Measurements from ENCODE around the gene PLK5.

The PLK5 gene

GRCh38 chr19:1569997-1570396 lies 46.1 kb downstream of the PLK5 start:
- H3K79me2 ChIP-seq (ENCODE audit: insufficient read depth, low read length), result peaks cover 22% of the 10 kb centered on the region
- no peaks in the 10 kb centered on the region for H3K9me2 ChIP-seq (replicated peaks; ENCODE audit: low read depth, low read length)
- no peak overlapping the region for H2AFZ ChIP-seq (ENCODE audit: low read length)
- no peaks in the 10 kb centered on the region for H3K27me3 ChIP-seq (ENCODE audit: insufficient read depth, low read length, poor library complexity, severe bottlenecking)
- H3K9ac ChIP-seq (ENCODE audit: low read depth, low read length, poor library complexity, severe bottlenecking), result no peak overlapping the region
- H3K4me2 ChIP-seq (ENCODE audit: low read depth, low read length, poor library complexity, severe bottlenecking), result no peak overlapping the region
- H3K4me3 ChIP-seq (ENCODE audit: low read length, poor library complexity, severe bottlenecking), result no peak overlapping the region
- no peak for TF ChIP-seq CTCF (conservative IDR thresholded peaks at IDR 0.05; ENCODE audit: low read length)
- no peak for TF ChIP-seq EZH2phosphoT487 (IDR thresholded peaks at IDR 0.05; ENCODE audit: borderline replicate concordance)
- peaks cover 4% of the 10 kb centered on the region for H4K20me1 ChIP-seq (ENCODE audit: insufficient read depth, low read length, poor library complexity, severe bottlenecking)
- H3F3A ChIP-seq (ENCODE audit: low read depth), result no peaks in the 10 kb centered on the region
- no peaks in the 10 kb centered on the region for H3K9me3 ChIP-seq (ENCODE audit: insufficient read depth, low read depth, low read length)
- H3K4me1 ChIP-seq (ENCODE audit: insufficient read depth, low read length, poor library complexity, severe bottlenecking), result peaks cover 5% of the 10 kb centered on the region
- no peaks in the 10 kb centered on the region for H3K36me3 ChIP-seq (ENCODE audit: insufficient read depth, low read length)

GRCh38 chr19:1570836-1571235 lies 47.0 kb downstream of the PLK5 start:
- Histone ChIP-seq H4K20me1 (ENCODE audit: insufficient read depth, low read length, poor library complexity, severe bottlenecking) (no peaks in the 10 kb centered on the region), H2AFZ (ENCODE audit: low read length) (no peak overlapping the region), H3F3A (ENCODE audit: low read depth) (no peaks in the 10 kb centered on the region), H3K79me2 (ENCODE audit: insufficient read depth, low read length) (peaks cover 15% of the 10 kb centered on the region), H3K9me3 (ENCODE audit: insufficient read depth, low read depth, low read length) (no peaks in the 10 kb centered on the region), H3K4me1 (ENCODE audit: insufficient read depth, low read length, poor library complexity, severe bottlenecking) (peaks cover 5% of the 10 kb centered on the region), H3K9ac (ENCODE audit: low read depth, low read length, poor library complexity, severe bottlenecking) (no peak overlapping the region), H3K4me2 (ENCODE audit: low read depth, low read length, poor library complexity, severe bottlenecking) (no peak overlapping the region), H3K9me2 (replicated peaks; ENCODE audit: low read depth, low read length) (no peaks in the 10 kb centered on the region), H3K4me3 (ENCODE audit: low read length, poor library complexity, severe bottlenecking) (no peak overlapping the region), H3K36me3 (ENCODE audit: insufficient read depth, low read length) (no peaks in the 10 kb centered on the region), H3K27me3 (ENCODE audit: insufficient read depth, low read length, poor library complexity, severe bottlenecking) (no peaks in the 10 kb centered on the region)
- TF ChIP-seq CTCF (conservative IDR thresholded peaks at IDR 0.05; ENCODE audit: low read length) (no peak), EZH2phosphoT487 (IDR thresholded peaks at IDR 0.05; ENCODE audit: borderline replicate concordance) (no peak)

GRCh38 chr19:1571358-1571757 lies 47.5 kb downstream of the PLK5 start:
- Histone ChIP-seq H4K20me1 (ENCODE audit: insufficient read depth, low read length, poor library complexity, severe bottlenecking) (no peaks in the 10 kb centered on the region), H3K79me2 (ENCODE audit: insufficient read depth, low read length) (peaks cover 10% of the 10 kb centered on the region; the same call in 1 of the 2 replicates), H3F3A (ENCODE audit: low read depth) (no peaks in the 10 kb centered on the region), H3K9me2 (replicated peaks; ENCODE audit: low read depth, low read length) (no peaks in the 10 kb centered on the region), H3K4me3 (ENCODE audit: low read length, poor library complexity, severe bottlenecking) (no peak overlapping the region), H3K4me2 (ENCODE audit: low read depth, low read length, poor library complexity, severe bottlenecking) (no peak overlapping the region), H2AFZ (ENCODE audit: low read length) (no peak overlapping the region), H3K27me3 (ENCODE audit: insufficient read depth, low read length, poor library complexity, severe bottlenecking) (no peaks in the 10 kb centered on the region), H3K4me1 (ENCODE audit: insufficient read depth, low read length, poor library complexity, severe bottlenecking) (peaks cover 5% of the 10 kb centered on the region), H3K36me3 (ENCODE audit: insufficient read depth, low read length) (no peaks in the 10 kb centered on the region; the same call in 1 of the 2 replicates), H3K9me3 (ENCODE audit: insufficient read depth, low read depth, low read length) (no peaks in the 10 kb centered on the region), H3K9ac (ENCODE audit: low read depth, low read length, poor library complexity, severe bottlenecking) (no peak overlapping the region)
- TF ChIP-seq EZH2phosphoT487 (IDR thresholded peaks at IDR 0.05; ENCODE audit: borderline replicate concordance) (no peak), CTCF (conservative IDR thresholded peaks at IDR 0.05; ENCODE audit: low read length) (no peak)
